Stomach (tissue), 4 donors: ENCODE measurements around the gene ABL1.

Experiments used
- CTCF ChIP-seq, 7 experiments: fragments of 450-650 bp in 4 of 7; fragments of 200-600 bp in 3 of 7; sonication (generic) in 3 of 7; IDR thresholded peaks; one replicate each; pipeline ENCODE4 v1.5.1; 2016 to 2019; ENCODE audit warnings: antibody characterized with exemption in 7 of 7, control low read depth in 2 of 7, mild to moderate bottlenecking in 1 of 7
- POLR2A ChIP-seq, 4 donors: fragments of 450-650 bp; IDR thresholded peaks; one replicate each; pipeline ENCODE4 v1.6.1; 2016; ENCODE audit warnings: antibody characterized with exemption in 4 of 4, control low read depth in 2 of 4, mild to moderate bottlenecking in 1 of 4, moderate library complexity in 1 of 4

- TF ChIP-seq CTCF (IDR thresholded peaks at IDR 0.05): no peak
- TF ChIP-seq POLR2A (IDR thresholded peaks at IDR 0.05): no peak
Measured at GRCh38 chr9:130865921-130866320, 30.9 kb downstream of the ABL1 start.
